ENCODE data around the gene TRMT10B.
A peak's percentile ranks its signal among the peaks of the same experiment; 100 is the strongest.
"Not testable (repeated sequence)": the region's sequence is repeated elsewhere in the genome, so short reads cannot be mapped to it uniquely, and the experiment has no call there.

TRMT10B gene

DNA sequence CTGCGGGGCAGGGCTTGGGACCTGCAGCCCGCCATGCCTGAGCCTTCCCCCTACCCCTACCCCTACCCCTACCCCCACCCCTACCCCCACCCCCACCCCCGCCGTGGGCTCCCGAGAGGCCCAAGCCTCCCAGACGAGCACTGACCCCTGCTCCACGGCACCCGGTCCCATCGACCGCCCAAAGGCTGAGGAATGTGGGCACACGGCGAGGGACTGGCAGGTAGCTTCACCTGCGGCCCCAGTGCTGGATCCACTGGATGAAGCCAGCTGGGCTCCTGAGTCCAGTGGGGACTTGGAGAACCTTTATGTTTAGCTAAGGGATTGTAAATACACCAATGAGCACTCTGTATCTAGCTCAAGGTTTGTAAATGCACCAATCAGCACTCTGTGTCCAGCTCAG lies 1.5 kb upstream of the TRMT10B start:
- not testable (repeated sequence) for DNase-seq

DNA sequence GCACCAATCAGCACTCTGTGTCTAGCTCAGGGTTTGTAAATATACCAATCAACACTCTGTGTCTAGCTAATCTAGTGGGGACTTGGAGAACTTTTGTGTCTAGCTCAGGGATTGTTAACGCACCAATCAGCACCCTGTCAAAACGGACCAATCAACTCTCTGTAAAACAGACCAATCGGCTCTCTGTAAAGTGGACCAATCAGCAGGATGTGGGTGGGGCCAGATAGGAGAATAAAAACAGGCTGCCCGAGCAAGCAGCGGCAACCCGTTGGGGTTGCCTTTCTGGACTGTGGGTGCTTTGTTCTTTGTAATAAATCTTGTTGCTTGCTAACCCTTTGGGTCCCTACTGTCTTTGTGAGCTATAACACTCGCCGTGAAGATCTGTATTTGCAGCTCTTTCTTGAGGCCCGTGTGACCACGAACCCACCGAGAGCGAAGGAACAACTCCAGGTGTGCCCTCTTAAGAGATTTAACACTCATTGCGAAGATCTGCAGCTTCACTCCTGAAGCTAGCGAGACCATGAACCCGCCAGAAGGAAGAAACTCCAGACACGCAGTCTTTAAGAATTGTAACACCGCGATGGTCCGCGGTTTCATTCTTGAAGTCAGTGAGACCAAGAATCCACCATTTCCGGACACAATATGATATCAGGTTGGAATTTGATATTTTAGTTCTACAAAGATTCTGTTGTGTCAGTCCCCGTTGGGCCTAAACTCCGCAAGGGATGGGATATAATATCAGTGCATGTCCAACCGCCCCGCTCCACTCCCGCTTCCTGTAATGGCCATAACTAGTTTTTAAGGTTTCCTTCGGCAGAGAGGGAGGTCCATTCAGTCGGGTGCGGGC lies 740 bp upstream of the TRMT10B start:
- peak; percentile 5 for DNase-seq

DNA sequence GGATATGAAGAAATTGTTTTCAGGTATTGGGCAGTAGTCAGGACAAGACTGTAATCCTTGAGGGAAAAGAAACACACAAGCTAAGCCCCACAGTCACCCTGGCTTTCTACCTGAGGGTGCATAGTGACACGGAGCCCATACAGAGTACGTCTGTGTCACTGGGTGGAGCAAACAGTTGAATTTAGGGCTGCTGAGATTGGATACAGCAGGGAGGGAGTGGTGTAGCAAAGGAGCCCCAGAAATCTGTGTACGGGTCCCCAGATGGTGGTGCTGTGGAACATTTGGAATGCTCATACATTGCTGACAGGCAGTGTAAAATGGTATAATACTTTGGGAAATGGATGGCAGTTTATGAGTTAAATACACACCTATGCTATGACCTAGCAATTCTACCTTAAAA lies 5.1 kb downstream of the TRMT10B start:
- no peak for DNase-seq

DNA sequence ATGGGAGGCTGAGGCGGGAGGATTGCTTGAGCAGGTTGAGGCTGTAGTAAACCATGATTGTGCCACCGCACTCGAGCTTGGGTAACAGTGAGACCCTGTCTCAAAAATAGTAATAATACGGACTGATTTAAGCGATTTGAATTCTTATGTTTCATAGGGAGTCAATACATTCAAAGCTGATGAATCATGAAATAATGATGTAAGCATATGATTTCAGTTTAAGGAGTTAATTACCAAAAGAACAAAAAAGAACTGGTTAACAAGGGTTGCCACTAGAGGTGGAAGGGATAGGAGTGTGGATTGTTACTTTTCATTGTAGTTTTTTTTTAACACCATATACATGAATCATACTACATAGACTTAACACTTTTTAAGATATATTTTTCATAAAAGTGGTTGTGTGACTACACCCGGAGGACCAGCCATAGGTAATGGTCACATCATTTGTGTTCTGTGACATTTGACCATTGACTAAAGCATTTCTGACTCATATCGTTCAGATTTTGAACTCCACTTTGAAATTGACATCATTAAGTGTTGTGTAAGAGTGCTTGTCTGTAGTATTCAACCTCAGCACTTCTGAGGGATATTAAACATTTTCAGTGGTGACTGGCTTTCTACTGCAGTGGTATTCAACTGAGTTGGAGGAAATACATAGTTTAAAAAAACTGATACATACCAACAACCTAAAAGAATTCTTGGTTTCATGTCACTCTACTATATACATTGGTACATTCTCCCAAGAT lies 7.0 kb downstream of the TRMT10B start:
- no peak for DNase-seq

DNA sequence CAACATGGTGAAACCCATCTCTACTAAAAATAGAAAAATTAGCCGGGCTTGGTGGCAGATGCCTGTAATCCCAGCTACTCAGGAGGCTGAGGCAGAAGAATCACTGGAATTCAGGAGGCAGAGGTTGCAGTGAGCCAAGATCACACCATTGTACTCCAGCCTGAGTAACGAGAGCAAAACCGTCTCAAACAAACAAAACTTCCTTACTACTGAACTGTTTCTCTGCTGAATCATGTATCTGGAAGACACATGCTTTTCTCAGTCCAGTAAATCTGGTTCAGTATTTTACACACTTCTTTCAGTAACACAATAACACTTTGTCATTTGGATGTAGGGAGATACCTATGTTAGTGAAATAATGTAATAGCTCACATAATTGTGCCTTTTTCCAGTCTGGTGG lies 7.9 kb downstream of the TRMT10B start:
- no peak for DNase-seq

DNA sequence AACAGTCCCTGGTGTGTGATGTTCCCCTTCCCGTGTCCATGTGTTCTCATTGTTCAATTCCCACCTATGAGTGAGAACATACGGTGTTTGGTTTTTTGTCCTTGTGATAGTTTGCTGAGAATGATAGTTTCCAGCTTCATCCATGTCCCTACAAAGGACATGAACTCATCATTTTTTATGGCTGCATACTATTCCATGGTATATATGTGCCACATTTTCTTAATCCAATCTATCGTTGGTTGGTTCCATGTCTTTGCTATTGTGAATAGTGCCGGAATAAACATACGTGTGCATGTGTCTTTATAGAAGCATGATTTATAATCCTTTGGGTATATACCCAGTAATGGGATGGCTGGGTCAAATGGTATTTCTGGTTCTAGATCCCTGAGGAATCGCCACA lies 11.7 kb downstream of the TRMT10B start:
- DNase-seq: not testable (repeated sequence)

DNA sequence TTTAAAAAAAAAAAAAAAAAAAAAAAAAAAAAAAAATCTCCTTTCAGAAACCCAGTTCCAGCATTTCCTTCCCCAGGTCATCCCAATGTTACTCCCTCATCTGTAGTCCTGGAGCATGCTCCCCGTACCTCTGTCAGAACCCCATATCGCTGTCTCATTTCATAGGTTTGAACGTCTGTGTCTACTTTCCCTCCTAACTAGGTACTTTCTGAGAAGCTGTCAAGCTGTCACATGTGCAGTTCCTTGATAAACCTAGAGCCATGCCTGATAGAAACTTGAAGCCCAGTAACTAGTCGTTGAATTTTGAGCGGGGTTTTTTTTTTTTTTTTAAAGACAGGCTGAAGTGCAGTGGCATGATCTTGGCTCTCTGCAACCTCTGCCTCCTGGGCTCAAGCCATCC lies 15.7 kb downstream of the TRMT10B start:
- DNase-seq: no peak

- DNase-seq: no peak
These were observed 16.4 kb downstream of the TRMT10B start for GRCh38 chr9:37769995-37770394.

GRCh38 chr9:37775216-37775919 lies 21.8 kb downstream of the TRMT10B start:
- no peak for DNase-seq

DNA sequence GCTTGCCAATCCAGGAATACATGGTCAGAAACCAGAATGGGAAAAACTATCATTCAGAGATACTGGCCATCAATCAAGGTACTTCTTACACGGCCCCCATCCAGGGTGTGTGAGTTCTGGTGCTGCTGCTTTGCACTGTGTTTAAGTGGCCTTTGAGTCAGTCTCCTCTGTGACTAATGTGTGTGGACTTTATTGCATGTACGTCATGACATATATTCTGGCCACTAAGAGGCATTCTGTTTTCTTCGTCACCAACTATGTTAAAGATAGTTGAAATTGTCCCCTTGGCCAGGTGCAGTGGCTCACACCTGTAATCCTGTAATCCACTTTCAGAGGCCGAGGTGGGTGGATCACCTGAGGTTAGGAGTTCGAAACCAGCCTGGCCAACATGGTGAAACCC lies 22.7 kb downstream of the TRMT10B start:
- DNase-seq: no peak

GRCh38 chr9:37778534-37778933 lies 24.9 kb downstream of the TRMT10B start:
- DNase-seq: no peak

DNA sequence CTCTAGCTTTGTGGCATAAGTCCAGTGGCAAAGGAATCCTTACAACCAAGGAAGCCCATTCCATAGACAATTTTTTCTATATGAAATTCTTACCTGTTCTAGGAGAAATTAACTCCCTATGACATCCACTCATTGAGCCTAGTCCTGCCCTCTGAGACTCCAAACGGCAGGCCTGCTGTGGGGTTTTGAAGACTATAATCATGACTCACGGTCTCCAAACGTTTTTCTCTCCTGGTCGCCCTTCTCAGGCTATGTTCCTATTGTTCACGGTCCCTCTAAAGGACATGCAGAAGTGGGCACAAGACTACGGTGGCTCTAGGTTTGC lies 30.6 kb downstream of the TRMT10B start:
- no peak for DNase-seq

DNA sequence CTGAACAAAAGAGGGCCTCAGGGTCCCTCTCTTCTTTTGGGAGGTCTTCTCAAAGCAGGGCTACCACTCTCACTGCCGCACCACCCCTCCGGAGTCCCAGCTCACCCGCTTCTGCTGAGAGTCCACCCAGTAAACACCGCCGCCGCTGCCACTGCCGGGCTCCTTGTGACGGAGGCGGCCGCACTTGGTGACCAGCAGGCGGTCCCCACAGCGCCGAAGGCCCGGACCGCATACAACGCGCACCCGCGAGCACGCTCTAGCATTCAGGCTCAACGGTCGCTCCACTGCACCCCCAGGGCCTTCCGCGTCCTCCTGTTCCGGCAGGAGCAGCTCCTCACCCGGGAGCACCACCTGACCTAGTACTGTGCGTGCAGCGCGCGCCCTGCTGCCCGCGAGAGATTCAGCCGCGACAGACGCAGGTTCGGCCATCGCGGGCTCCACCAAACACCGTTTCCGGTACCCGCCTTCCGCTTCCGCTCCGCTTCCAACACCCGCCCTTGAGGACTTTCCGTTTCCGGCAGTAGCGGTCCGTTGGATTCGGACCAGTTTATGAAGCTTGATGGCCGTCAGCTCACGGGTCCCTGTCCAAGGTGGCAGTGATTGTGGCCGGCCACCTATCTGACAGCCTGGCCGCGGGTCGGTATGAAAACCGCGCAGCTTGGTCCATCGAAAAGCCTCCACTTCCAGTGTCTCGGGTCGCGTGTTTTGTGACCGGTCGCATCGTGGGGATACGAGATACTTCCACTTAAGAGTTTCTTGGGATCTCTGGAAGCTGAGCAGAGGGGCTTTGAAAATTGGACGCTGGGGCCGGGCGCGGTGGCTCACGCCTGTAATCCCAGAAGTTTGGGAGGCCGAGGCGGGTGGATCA lies 31.2 kb downstream of the TRMT10B start, which contains the start of gene EXOSC3:
Gene EXOSC3, minus strand, starts transcription at position 449 of the 868 bp plus-strand sequence. Its CDS starts 20 bp downstream, at position 429.
- peak; percentile 86 for DNase-seq

DNA sequence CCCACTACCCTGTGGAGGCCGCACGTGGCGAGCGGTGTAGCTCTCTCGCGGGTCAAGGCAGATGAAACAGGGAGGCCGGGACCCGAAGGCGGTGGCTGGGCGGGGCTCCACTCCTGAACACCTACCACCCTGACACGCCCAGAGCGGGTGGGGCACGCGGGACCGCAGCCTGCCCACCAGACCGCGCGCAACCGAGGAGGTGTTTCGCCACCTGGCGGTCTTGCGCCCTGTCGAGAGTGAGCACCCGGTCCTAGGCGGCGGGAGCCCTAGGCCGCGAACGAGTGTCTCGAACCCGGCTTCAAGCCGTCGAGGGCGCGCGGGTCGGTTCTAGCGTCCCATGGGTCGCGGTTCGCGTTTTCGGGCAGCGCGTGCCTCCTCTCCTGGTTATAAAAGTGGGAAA lies 33.5 kb downstream of the TRMT10B start:
- DNase-seq: no peak

DNA sequence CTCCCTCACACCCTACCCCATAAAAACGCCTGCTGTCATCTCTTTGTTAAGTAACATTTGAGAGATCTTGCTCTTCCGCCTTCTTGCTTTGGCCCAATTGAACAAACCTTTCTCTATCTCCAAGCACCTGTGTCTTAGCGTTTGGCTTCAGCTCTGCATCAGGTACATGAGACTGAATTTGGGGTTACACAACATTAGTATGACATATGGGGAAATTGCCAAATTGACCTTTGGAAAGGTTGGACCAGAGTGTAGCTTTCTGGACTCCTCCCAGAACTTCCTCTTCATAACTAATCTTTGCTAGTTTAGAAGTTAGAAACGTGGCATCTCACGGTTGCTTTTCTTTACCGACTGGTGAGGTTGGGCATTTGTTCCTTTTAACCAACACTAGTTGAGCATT lies 34.7 kb downstream of the TRMT10B start:
- no peak for DNase-seq

- DNase-seq: no peak
These were observed 36.5 kb downstream of the TRMT10B start for GRCh38 chr9:37790096-37790495.

DNA sequence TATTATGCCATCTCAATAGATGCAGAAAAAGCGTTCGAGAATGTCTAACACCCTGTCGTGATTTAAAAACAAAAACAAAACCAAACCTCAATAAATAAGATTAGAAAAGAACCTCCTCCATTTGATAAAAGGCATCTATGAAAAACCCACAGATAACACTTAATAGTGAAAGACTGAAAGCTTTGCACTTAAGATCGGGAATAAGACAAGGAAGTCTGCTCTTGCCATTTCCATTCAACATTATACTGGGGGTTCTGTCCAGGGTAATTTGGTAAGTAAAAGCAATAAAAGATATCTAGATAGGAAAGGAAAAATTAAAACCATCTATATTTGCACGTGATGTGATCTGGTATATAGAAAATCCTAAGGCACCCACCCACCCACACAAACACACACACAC lies 38.5 kb downstream of the TRMT10B start:
- no peak for DNase-seq

GRCh38 chr9:37796232-37796631 lies 42.6 kb downstream of the TRMT10B start:
- no peak for DNase-seq

GRCh38 chr9:37798677-37799076 lies 45.1 kb downstream of the TRMT10B start:
- no peak for DNase-seq

DNA sequence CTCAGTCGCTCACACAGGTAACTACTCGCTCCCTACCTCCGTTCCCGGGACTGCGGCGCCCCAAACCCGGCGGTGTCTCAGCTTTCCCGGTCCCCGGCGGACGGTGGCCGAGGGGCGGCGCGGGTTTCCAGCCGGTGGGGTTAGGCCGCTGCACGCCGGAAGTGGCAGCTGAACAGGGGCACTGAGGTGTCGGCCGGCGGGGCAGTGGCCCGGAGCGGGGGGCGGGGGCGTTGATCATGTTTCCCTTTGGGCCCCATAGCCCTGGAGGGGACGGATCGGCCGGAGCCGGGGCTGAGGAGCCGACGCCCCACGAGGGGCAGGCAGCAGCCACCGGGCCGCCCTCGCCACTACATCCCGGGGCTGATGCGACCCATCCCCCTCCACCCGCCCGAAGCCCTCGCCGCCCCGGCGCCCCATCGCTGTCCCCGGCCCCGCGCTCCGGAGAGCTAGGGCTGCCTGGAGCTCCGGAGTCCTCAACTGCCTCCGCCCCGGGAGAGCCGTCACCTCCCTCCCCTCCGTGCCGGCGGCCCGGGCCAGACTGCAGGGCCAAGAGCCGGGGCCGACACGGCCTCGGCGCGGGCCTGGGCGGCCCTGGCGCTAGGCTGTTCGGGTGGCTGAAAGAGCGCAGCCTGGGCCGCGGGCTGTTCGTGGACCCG lies 47.2 kb downstream of the TRMT10B start, which contains the start of gene DCAF10:
Gene DCAF10, plus strand, starts transcription at position 167 of the 656 bp plus-strand sequence. Its CDS starts 70 bp downstream, at position 237.
- peak; percentile 91 for DNase-seq

- no peak for DNase-seq
These were observed 47.8 kb downstream of the TRMT10B start for GRCh38 chr9:37801287-37801850.

Data from CD4-positive, alpha-beta T cell treated with Interleukin-21 for 1 hour (primary cell).